Measurements from ENCODE around the gene SLC5A10. TPM values are rescaled to one million over a fixed set of nuclear protein-coding genes. Genes with fewer than 3 reads are reported as not detected.

The SLC5A10 gene
- polyA plus RNA-seq, 1 donor (not counting 4 experiments of a cell fraction or from before 2014, with no cell fraction given), result not detected

DNA sequence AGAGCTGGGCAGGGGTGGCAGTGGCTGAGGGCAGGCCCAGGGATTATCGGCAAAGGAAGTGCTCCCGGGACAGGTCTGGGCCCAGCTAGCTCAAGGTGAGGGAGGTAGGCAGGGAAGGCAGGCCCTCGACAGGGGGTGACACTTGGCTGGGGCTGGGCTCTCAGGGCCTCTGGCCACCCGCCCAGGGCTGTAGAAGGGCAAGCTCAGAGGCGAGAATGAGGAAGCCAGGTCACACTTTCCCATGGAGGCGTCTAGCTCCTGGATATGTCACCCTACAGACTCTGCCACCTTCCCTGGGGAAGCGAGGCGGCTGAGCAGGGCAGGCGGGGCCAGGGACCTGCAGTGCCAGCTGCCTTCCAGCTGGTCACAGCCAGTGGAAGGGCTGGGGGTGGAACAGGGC is 33.5 kb downstream of the SLC5A10 start:
- peaks cover 33% of the 10 kb centered on the region for H3K4me1 ChIP-seq (ENCODE audit: control insufficient read depth, extremely low read depth, insufficient read depth, low read length)
- no peak for FAIRE-seq

GRCh38 chr17:18986541-18987229 is 34.7 kb downstream of the SLC5A10 start:
- Histone ChIP-seq H3K36me3 (ENCODE audit: control insufficient read depth in 2 of 2, extremely low read depth in 1 of 2, insufficient read depth in 2 of 2, low read length in 2 of 2) (peaks cover 49 to 63% of the 10 kb centered on the region in 2 experiments), H3K4me3 (ENCODE audit: control insufficient read depth in 2 of 3, extremely low read depth in 1 of 3, insufficient read depth in 2 of 3, low read depth in 1 of 3, low read length in 3 of 3) (no peak overlapping the region), H3K4me1 (ENCODE audit: control insufficient read depth, extremely low read depth, insufficient read depth, low read length) (peaks cover 41% of the 10 kb centered on the region), H3K9me3 (ENCODE audit: control insufficient read depth, low read depth, low read length) (no peaks in the 10 kb centered on the region), H4K20me1 (ENCODE audit: control insufficient read depth, extremely low read depth, insufficient read depth, low read length) (peaks cover 26% of the 10 kb centered on the region), H2AFZ (ENCODE audit: control insufficient read depth, low read length) (no peak overlapping the region), H3K27me3 (ENCODE audit: control insufficient read depth, extremely low read depth, insufficient read depth, low read length) (no peaks in the 10 kb centered on the region), H3K79me2 (ENCODE audit: control insufficient read depth, insufficient read depth, low read length) (peaks cover 49% of the 10 kb centered on the region), H3K9ac (ENCODE audit: control insufficient read depth, extremely low read depth, insufficient read depth, low read length) (no peak overlapping the region), H3K4me2 (ENCODE audit: control insufficient read depth, extremely low read depth, insufficient read depth, low read depth, low read length) (no peak overlapping the region), H3K9me1 (ENCODE audit: control insufficient read depth, extremely low read depth, insufficient read depth, low read length) (peaks cover 10% of the 10 kb centered on the region), H3K27ac (ENCODE audit: control insufficient read depth, insufficient read depth, low read length) (no peak overlapping the region)
- DNase-seq (ENCODE audit: low read depth, low spot score) (no peak), FAIRE-seq (no peak)
- TF ChIP-seq CTCF (optimal IDR thresholded peaks at IDR 0.05 in 1 of 3, IDR thresholded peaks at IDR 0.05 in 1 of 3, conservative IDR thresholded peaks at IDR 0.05 in 1 of 3; ENCODE audit: extremely low read depth in 1 of 3, insufficient read depth in 2 of 3, low read length in 3 of 3) (no peak), EZH2 (IDR thresholded peaks at IDR 0.05; ENCODE audit: low read length) (no peak)
- dilution Hi-C loops (cut with MboI; ENCODE audit: extremely low pct_ligation_motif_present, low sequenced_read_pairs), result no loop called here

More for the DNA sequence above, 33.5 kb downstream of the SLC5A10 start:
- no peak overlapping the region for H2AFZ ChIP-seq (ENCODE audit: control insufficient read depth, low read length)
- TF ChIP-seq EZH2 (IDR thresholded peaks at IDR 0.05; ENCODE audit: low read length) (no peak), CTCF (optimal IDR thresholded peaks at IDR 0.05 in 1 of 3, IDR thresholded peaks at IDR 0.05 in 1 of 3, conservative IDR thresholded peaks at IDR 0.05 in 1 of 3; ENCODE audit: extremely low read depth in 1 of 3, insufficient read depth in 2 of 3, low read length in 3 of 3) (no peak)
- peaks cover 37% of the 10 kb centered on the region for H3K79me2 ChIP-seq (ENCODE audit: control insufficient read depth, insufficient read depth, low read length)
- H3K36me3 ChIP-seq (ENCODE audit: control insufficient read depth in 2 of 2, extremely low read depth in 1 of 2, insufficient read depth in 2 of 2, low read length in 2 of 2), result peaks cover 50 to 65% of the 10 kb centered on the region in 2 experiments
- no peaks in the 10 kb centered on the region for H3K9me3 ChIP-seq (ENCODE audit: control insufficient read depth, low read depth, low read length)
- no peak overlapping the region for H3K9ac ChIP-seq (ENCODE audit: control insufficient read depth, extremely low read depth, insufficient read depth, low read length)
- dilution Hi-C loops (cut with MboI; ENCODE audit: extremely low pct_ligation_motif_present, low sequenced_read_pairs), result no loop called here
- no peak for DNase-seq (ENCODE audit: low read depth, low spot score)
- peaks cover 23% of the 10 kb centered on the region for H4K20me1 ChIP-seq (ENCODE audit: control insufficient read depth, extremely low read depth, insufficient read depth, low read length)
- no peak overlapping the region for H3K27ac ChIP-seq (ENCODE audit: control insufficient read depth, insufficient read depth, low read length)
- H3K4me2 ChIP-seq (ENCODE audit: control insufficient read depth, extremely low read depth, insufficient read depth, low read depth, low read length), result no peak overlapping the region
- H3K4me3 ChIP-seq (ENCODE audit: control insufficient read depth in 2 of 3, extremely low read depth in 1 of 3, insufficient read depth in 2 of 3, low read depth in 1 of 3, low read length in 3 of 3), result no peak overlapping the region
- peaks cover 6% of the 10 kb centered on the region for H3K9me1 ChIP-seq (ENCODE audit: control insufficient read depth, extremely low read depth, insufficient read depth, low read length)
- no peaks in the 10 kb centered on the region for H3K27me3 ChIP-seq (ENCODE audit: control insufficient read depth, extremely low read depth, insufficient read depth, low read length)

Data from keratinocyte (primary cell).